ENCODE data around the gene ME3. TPM values are rescaled to one million over a fixed set of nuclear protein-coding genes. Genes with fewer than 3 reads are reported as not detected.

ME3 gene
- total and polyA plus RNA-seq, 2 donors (not counting 1 experiment from before 2014, with no cell fraction given), result 1.3 TPM; not detected in 1

- DNase-seq (no peak), ATAC-seq (ENCODE audit: low read depth) (no peak)
- no peaks in the 10 kb centered on the region for H3K9me3 Mint-ChIP-seq (ENCODE audit: insufficient read depth)
- no peak overlapping the region for H3K4me3 ChIP-seq (ENCODE audit: control extremely low read depth in 1 of 5, extremely low read depth in 1 of 5, insufficient read depth in 1 of 5, low read depth in 2 of 5, low read length in 4 of 5)
- WGBS (ENCODE audit: insufficient coverage), result 0% methylated on average over 1 of the region's 1 CpG
- H3K79me2 ChIP-seq (ENCODE audit: control insufficient read depth, insufficient read depth, low read length), result no peaks in the 10 kb centered on the region
- no peaks in the 10 kb centered on the region for H4K20me1 ChIP-seq (ENCODE audit: control insufficient read depth, insufficient read depth, low read length, poor library complexity, severe bottlenecking)
- no peak overlapping the region for H3K4me3 Mint-ChIP-seq
- no peak overlapping the region for H3K27ac ChIP-seq (ENCODE audit: low read length in 2 of 2)
- no peaks in the 10 kb centered on the region for H3K27me3 Mint-ChIP-seq
- no peaks in the 10 kb centered on the region for H3K27me3 ChIP-seq (replicated peaks in 1 of 4; ENCODE audit: control extremely low read depth in 1 of 4, control insufficient read depth in 3 of 4, insufficient read depth in 4 of 4, low read length in 3 of 4)
- H3K36me3 ChIP-seq (replicated peaks in 1 of 2; ENCODE audit: control extremely low read depth in 1 of 2, control insufficient read depth in 1 of 2, extremely low read depth in 1 of 2, insufficient read depth in 2 of 2, low read length in 1 of 2), result no peaks in the 10 kb centered on the region
- no peak overlapping the region for H3K9ac ChIP-seq (ENCODE audit: low read length)
- H3K4me1 ChIP-seq (ENCODE audit: control insufficient read depth in 2 of 2, insufficient read depth in 2 of 2, low read length in 2 of 2), result no peaks in the 10 kb centered on the region
- H3K4me2 ChIP-seq (replicated peaks; ENCODE audit: low read depth, low read length, poor library complexity, severe bottlenecking), result no peak overlapping the region
- no peak overlapping the region for H3K27ac Mint-ChIP-seq
- TF ChIP-seq, protein P1, sequence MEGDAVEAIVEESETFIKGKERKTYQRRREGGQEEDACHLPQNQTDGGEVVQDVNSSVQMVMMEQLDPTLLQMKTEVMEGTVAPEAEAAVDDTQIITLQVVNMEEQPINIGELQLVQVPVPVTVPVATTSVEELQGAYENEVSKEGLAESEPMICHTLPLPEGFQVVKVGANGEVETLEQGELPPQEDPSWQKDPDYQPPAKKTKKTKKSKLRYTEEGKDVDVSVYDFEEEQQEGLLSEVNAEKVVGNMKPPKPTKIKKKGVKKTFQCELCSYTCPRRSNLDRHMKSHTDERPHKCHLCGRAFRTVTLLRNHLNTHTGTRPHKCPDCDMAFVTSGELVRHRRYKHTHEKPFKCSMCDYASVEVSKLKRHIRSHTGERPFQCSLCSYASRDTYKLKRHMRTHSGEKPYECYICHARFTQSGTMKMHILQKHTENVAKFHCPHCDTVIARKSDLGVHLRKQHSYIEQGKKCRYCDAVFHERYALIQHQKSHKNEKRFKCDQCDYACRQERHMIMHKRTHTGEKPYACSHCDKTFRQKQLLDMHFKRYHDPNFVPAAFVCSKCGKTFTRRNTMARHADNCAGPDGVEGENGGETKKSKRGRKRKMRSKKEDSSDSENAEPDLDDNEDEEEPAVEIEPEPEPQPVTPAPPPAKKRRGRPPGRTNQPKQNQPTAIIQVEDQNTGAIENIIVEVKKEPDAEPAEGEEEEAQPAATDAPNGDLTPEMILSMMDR (IDR thresholded peaks at IDR 0.05), result no peak
- H3K9me3 ChIP-seq (ENCODE audit: control extremely low read depth in 1 of 3, control insufficient read depth in 2 of 3, insufficient read depth in 1 of 3, low read length in 2 of 3), result no peaks in the 10 kb centered on the region
- CTCF ChIA-PET, result interaction anchor here (2.3 to 2.4 kb wide), 2 partner anchors 11 to 14 kb away, joined by 6 to 17 read pairs; no protein-coding TSS in a partner anchor
- POLR2A ChIA-PET, result no interaction called here
- H3K4me1 Mint-ChIP-seq, result no peaks in the 10 kb centered on the region
- intact Hi-C loops (cut with micrococcal nuclease), result no loop called here
- no peak overlapping the region for H2AFZ ChIP-seq (ENCODE audit: insufficient read depth, low read depth, low read length, poor library complexity, severe bottlenecking)
Observed at GRCh38 chr11:86443415-86443814, 229.0 kb downstream of the ME3 start.

DNA sequence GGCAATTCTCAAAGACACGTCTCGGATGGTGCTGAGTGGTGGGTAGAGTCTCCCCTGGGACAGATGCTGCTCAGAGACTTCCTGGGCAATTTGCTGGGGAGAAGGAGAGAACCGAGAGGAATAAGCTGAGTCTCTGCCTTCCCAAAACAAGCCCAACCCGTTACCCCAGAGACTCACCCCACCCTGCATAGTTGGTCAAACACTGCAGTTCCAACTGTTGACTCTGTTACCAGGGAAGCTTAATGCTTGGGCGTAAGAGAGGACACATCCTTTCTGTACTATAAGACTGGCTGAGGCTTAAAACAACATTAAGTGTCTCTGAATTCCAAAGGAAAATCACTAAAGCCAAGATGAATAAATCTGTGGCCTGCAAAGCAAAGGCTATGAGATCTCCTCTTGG lies 229.6 kb downstream of the ME3 start:
- POLR2A ChIA-PET, result no interaction called here

More for the DNA sequence above, 229.6 kb downstream of the ME3 start:
- DNase-seq, result no peak
- no peaks in the 10 kb centered on the region for H4K20me1 ChIP-seq (ENCODE audit: control insufficient read depth, insufficient read depth, low read length, poor library complexity, severe bottlenecking)
- Mint-ChIP-seq H3K9me3 (ENCODE audit: insufficient read depth) (no peaks in the 10 kb centered on the region), H3K27me3 (no peaks in the 10 kb centered on the region), H3K27ac (no peak overlapping the region), H3K4me3 (no peak overlapping the region), H3K4me1 (no peaks in the 10 kb centered on the region)
- no peak for ATAC-seq (ENCODE audit: low read depth)
- H3K9me3 ChIP-seq (ENCODE audit: control extremely low read depth in 1 of 3, control insufficient read depth in 2 of 3, insufficient read depth in 1 of 3, low read length in 2 of 3), result no peaks in the 10 kb centered on the region
- intact Hi-C loops (cut with micrococcal nuclease), result no loop called here
- CTCF ChIA-PET, result interaction anchor here (2.3 to 2.4 kb wide), 2 partner anchors 12 to 14 kb away, joined by 6 to 17 read pairs; no protein-coding TSS in a partner anchor
- H3K4me1 ChIP-seq (ENCODE audit: control insufficient read depth in 2 of 2, insufficient read depth in 2 of 2, low read length in 2 of 2), result no peaks in the 10 kb centered on the region
- no peak overlapping the region for H3K4me3 ChIP-seq (ENCODE audit: control extremely low read depth in 1 of 5, extremely low read depth in 1 of 5, insufficient read depth in 1 of 5, low read depth in 2 of 5, low read length in 4 of 5)
- H2AFZ ChIP-seq (ENCODE audit: insufficient read depth, low read depth, low read length, poor library complexity, severe bottlenecking), result no peak overlapping the region
- H3K9ac ChIP-seq (ENCODE audit: low read length), result no peak overlapping the region
- H3K79me2 ChIP-seq (ENCODE audit: control insufficient read depth, insufficient read depth, low read length), result no peaks in the 10 kb centered on the region
- H3K27me3 ChIP-seq (replicated peaks in 1 of 4; ENCODE audit: control extremely low read depth in 1 of 4, control insufficient read depth in 3 of 4, insufficient read depth in 4 of 4, low read length in 3 of 4), result no peaks in the 10 kb centered on the region
- no peak overlapping the region for H3K4me2 ChIP-seq (replicated peaks; ENCODE audit: low read depth, low read length, poor library complexity, severe bottlenecking)
- 100% methylated on average over 1 of the region's 5 CpGs for WGBS (ENCODE audit: insufficient coverage)
- no peaks in the 10 kb centered on the region for H3K36me3 ChIP-seq (replicated peaks in 1 of 2; ENCODE audit: control extremely low read depth in 1 of 2, control insufficient read depth in 1 of 2, extremely low read depth in 1 of 2, insufficient read depth in 2 of 2, low read length in 1 of 2)
- no peak overlapping the region for H3K27ac ChIP-seq (ENCODE audit: low read length in 2 of 2)
- TF ChIP-seq, protein P1 (IDR thresholded peaks at IDR 0.05), result no peak
- TF ChIP-seq EZH2 (IDR thresholded peaks at IDR 0.05; ENCODE audit: borderline replicate concordance, insufficient read depth, low read depth, low read length, poor library complexity, severe bottlenecking), result no peak
